ENCODE measurements around the gene SCRT2. TPM values are rescaled to one million over a fixed set of nuclear protein-coding genes. Genes with fewer than 3 reads are reported as not detected.

Gene SCRT2
- not detected in 5 replicates for total RNA-seq (2022; extraction: Qiagen RNA extraction; ENCODE audit: low read depth)

DNA sequence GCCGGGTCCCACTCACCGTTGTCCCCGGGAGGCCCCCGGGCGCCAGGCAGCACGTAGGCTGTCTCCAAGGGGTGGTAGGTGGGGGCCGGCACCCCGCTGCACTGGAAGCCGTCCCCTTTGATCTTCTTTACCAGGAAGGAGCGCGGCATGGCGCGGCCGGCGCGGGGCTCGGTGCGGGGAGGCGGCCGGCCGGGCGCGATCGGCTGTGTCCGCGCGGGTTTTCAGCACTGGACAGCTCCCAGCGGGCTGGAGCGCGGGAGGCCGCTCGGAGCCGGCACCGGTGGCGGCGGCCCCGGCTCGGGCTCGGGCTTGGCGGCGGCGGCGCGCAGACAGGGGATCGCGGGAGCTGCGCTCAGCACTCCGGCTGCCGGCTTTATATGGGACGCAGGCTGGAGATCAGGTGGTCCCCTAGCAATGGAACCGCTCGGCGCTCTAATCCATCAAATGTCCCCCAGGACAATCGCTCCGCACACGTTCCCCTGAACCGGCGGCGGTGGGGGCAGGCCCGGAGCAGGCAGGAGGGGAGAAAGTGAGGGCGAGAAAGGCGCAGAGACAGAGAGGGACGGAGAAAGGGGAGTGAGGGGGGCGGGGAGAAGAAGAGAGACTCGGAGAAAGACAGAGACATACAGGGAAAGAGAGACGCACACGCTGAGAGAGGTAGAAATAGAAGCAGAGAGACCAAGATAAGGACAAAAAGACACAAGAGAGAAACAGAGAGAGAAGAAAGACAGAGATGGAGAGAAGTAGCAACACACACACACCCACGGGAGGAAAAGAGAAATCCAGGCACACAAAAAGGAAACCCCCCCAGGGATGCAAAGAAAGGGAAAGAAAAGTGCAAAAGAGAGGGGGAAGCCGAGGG, at the start of gene SCRT2:
SCRT2 (minus strand) TSS at position 350 of the 862 bp plus-strand sequence; CDS start at position 149, 201 bp downstream.

DNA sequence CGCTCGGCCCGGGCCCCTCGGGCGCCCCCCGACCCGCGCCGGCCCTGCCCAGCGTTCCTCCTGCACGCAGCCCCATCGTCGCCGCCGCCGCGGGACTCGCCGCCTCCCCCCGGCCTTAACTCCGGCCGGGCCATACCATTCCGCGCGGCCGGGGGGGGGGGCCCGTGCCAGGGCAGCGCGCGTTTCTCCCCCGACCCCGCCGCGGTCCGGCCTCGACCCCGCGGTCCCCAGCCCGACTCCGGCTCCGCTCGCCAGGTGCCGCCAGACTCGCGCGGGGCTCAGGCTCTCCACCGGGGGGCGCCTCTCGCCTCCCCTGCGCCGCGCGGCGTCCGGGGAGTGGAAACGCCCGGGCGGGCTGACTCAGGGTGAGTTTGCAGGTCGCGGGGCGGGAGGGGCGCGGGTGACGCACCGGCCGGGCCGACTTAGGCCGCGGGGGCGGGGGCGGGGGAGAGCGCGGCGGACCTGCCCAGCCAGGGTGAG, 22.5 kb downstream of the SCRT2 start, which contains the start of gene SRXN1:
SRXN1 (minus strand) TSS at position 91 of the 480 bp plus-strand sequence; CDS start at position 76, 15 bp downstream.

Other genes with a start within 250 kb of the SCRT2 start
- gene TBC1D20, start 213.3 kb downstream of the SCRT2 start, total RNA-seq (2022; extraction: Qiagen RNA extraction; ENCODE audit: low read depth) = 33.0 to 37.6 TPM (median 37.2 TPM) in 5 replicates
- 150 to 175 TPM (median 165 TPM) in 5 replicates for gene CSNK2A1, start 132.0 kb downstream of the SCRT2 start, total RNA-seq (2022; extraction: Qiagen RNA extraction; ENCODE audit: low read depth)
- gene TCF15, start 65.5 kb downstream of the SCRT2 start, total RNA-seq (2022; extraction: Qiagen RNA extraction; ENCODE audit: low read depth) = not detected in 5 replicates
- 292 to 349 TPM (median 329 TPM) in 5 replicates for gene SRXN1, start 22.6 kb downstream of the SCRT2 start, total RNA-seq (2022; extraction: Qiagen RNA extraction; ENCODE audit: low read depth)
- 0.56 to 0.68 TPM (median 0.66 TPM) in 5 replicates for gene SLC52A3, start 92.7 kb upstream of the SCRT2 start, total RNA-seq (2022; extraction: Qiagen RNA extraction; ENCODE audit: low read depth)
- gene FAM110A, start 157.9 kb upstream of the SCRT2 start, total RNA-seq (2022; extraction: Qiagen RNA extraction; ENCODE audit: low read depth) = 7.0 to 12.4 TPM (median 11.1 TPM) in 5 replicates
- gene ANGPT4, start 240.5 kb upstream of the SCRT2 start, total RNA-seq (2022; extraction: Qiagen RNA extraction; ENCODE audit: low read depth) = 0.02 to 0.03 TPM (median 0.02 TPM) in 3 of 5 replicates, not detected in the others